GM19372 (cell line): Measurements from ENCODE around the gene BCL2L14.
A peak's percentile ranks its signal among the peaks of the same experiment; 100 is the strongest.

Experiments used
- ATAC-seq: cut with Tn5 transposase; IDR thresholded peaks from one replicate; pipeline ENCODE4 v1.9.1; 2021; ENCODE audit warnings: mild to moderate bottlenecking, low read depth, moderate library complexity; ENCODE audit not compliant: unreplicated experiment

BCL2L14 gene, protein sequence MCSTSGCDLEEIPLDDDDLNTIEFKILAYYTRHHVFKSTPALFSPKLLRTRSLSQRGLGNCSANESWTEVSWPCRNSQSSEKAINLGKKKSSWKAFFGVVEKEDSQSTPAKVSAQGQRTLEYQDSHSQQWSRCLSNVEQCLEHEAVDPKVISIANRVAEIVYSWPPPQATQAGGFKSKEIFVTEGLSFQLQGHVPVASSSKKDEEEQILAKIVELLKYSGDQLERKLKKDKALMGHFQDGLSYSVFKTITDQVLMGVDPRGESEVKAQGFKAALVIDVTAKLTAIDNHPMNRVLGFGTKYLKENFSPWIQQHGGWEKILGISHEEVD

DNA sequence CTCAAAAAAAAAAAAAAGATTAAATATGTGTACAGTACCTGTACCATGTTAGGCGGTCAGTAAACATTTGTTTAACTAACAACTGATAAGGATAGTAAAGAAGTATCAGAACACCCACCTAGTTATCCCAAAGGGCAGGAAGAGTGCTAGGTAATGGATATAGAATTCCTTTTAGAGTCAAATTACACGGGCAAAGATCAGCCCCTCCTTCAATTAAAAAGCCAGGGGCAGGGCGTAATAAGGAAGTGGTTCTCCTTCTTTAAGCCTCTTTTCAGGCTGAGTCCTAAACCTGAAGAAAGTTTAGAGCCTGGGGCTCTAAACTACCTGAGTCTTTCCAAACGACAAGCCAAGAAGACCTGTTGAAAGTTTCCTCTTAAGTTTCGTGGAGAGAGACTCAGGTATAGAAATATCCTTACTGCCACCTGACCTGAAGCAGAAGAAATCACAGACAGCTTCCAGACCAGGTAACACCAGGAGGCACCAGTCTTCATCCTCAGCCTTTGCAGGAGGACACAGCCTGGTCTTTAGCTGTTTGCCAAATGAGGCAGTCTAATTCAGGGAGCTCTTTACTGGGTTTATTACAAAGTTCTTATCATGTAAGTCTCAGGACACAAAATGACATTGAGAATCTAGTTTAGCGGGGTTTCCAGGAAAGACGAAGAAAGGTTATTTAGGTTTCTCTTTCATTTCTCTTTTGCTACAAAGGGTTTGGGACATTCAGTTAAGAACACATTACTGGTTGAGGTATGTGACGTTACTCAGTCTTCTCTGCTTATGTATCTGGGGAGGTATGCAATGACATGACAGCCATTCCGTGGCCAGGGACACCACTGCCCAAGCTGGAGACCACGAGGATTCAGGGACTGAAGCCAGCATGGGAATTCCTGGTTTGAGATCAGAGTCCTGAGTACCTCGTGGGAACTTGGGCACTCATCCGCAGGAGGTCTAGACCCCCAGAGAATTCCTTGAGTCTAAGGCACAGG is at the start of gene BCL2L14:
Gene BCL2L14, plus strand, starts transcription at position 266 of the 983 bp plus-strand sequence. CDS start 8,367 bp downstream, outside the sequence.
- ATAC-seq = no peak

DNA sequence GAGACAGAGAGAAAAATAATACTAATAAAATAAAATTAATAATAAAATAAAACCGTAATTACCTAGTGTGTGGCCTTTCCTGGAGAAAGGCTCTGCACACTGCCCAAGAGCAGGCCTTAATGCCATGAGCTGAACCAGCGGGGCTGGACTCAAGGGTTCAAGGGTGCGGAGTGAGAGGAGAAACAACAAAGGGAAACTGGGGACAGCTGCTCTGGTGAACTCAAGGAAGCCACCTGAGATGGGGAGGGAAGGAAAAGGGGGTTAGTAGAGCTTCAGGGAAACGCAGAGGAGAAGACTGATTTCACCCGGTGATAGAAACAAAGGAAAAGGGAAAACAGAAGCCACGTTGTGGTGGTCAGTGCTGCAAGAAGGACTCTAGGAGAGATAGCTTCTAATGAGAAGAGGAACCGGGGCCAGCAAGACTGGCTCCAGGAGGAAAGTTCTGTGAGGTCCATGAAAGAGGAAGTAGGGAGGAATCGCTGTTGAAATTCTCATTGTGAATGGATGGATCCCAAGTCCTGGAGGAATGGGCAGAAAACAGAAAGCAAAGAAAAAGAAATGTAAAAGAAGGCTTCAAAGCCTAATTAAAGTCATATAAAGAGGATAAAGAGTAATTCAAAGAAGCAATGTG is 48.3 kb upstream of the BCL2L14 start:
- no peak for ATAC-seq

DNA sequence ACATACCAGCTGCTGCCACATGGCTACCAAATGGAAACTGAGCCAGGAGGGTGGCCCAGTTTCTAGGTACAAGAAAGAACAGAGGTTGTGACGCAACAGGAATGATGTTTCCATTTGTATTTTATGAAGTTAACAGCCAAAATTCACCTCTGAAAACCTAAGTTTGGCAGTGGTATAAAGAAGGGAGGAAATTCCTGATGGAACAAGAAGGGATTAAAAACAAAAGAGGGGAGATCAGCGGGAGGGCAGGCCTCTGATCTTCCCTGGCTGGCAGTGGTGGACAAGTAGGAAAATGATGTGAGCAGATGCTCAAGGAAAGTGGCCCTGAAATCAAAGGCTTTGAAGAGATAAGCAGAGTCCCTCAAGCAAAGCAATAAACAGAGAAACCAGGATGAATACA is 47.3 kb upstream of the BCL2L14 start:
- no peak for ATAC-seq

DNA sequence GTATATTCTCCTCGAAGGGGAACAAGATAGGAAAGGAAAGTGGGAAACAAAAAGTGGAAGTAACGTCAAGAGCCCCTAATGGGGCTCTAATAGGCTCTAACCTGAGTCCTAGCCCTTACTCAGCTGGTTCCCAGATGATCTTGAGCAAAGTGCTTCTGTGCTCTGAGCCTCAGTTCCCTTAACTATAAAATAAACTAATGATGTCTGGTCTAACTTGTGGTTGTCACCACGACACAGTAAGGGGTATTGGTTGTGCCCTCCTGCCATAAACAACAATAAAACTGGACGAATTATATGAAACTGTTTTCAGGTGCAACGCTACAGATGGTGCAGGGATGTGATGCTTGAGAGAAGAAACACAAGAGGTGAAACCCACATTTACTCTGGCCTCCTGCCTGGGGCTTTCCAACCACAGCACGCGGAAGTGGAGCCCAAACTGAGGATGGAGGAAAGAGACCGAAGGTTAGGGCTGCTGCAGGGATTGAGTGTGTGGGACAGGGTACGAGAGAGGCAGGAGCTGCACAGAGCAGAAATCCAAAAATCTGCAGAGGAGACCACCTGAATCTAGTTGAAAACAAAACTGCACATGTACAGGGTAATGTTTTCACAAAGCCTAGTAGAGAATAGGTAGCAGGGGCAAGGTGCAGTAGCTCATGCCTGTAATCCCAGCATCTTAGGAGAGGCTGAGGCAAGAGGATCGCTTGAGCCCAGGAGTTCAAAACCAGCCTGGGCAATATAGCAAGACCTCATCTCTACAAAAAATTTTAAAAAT is 45.6 kb upstream of the BCL2L14 start:
- peak; percentile 83 for ATAC-seq

DNA sequence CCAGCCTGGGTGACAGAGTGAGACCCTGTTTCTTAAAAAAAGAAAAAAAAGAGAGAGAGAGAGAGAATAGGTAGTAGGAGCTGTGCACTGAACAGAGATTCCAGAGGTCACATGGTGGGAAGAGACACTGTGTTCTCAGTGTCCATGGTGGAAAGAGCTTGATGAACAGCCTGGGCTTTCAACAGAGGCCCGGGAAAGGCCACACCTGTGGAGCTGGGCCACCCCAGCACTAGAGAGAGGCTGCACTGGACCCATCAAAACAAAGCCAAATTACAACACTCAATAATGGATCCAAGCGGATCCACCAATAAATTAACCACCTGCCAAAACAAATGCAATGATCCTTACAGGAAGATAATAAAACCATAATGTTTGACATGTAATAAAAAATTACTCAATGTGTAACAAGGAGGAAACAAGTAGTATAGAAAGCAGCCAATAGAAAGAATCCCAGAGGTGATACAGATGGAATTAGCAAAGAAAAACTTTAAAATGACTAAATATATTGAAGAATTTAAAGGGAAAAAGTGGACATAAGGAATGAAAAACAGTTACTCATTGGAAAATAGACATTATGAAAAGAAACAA is 44.8 kb upstream of the BCL2L14 start:
- no peak for ATAC-seq

DNA sequence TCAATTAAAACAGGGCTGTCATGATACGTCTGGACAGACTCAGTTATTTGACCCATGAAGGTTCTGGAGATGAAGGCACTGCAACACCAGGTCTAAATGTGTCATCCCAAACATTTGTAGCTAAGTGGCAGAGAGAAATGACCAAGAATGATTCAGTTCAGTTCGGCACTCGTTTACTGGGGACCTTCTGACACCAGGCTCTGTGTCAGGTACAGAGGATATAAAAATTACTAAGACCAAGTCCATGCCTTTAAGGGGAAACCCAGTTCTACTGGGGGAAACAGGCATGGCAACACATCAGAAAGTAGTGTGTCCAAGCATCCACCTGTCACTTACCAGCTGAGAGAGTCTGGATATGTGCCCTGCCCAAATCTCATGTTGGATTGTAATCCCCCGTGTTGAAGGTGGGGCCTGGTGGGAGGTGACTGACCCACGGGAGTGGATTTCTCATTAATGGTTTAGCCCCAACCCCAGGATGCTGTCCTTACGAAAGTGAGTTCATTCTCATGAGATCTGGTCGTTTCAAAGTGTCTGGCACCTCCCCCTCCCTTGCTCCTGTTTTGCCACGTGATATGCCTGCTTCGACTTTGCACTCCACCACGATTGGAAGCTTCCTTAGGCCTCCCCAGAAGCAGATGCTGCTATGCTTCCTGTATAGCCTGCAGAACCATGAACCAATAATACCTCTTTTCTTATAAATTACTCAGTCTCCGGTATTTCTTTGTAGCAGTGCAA is 41.9 kb upstream of the BCL2L14 start:
- ATAC-seq = no peak

DNA sequence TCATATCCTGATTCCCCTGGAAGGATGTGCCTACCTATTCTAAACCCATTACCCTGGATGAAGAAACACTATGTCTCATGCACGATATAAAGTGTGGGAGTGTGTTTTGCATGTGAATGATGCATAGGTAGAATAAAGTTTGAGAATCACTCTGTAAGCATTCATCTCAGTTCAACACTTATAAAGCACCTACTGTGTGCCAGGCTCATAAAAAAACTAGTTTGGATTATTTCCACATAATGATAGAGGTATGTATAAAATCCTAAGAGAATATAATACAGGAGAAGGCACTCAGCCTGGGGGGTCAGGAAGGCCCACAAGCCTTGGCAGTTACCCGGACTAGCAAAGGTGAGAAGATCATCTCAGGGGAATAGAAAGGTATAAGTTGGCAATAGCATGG is 41.1 kb upstream of the BCL2L14 start:
- ATAC-seq = no peak

DNA sequence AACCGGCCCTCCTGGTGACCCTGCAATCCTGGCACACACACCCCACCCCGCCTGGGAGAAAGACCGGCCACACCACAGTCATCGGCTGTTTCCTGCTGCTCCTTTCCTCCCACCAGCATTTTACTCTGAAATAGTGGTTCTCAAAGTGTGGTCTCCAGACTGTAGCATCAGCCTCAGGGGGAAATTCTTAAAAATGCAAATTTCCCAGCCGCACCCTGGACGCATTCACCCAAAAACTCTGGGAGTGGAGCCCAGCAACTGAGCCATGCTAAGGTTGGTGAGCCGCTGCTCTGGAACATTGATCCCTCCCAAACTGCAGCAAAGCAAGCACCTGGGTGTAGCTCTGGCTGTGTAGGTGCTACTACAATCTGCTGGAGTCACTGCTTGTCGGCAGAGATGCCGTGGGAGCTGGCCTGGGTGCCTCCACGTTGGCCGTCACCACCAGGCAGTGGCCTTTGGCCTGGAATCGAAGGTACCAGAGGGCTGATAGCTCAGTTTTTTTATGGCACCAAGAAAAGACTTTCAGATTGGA is 38.4 kb upstream of the BCL2L14 start:
- ATAC-seq = no peak

DNA sequence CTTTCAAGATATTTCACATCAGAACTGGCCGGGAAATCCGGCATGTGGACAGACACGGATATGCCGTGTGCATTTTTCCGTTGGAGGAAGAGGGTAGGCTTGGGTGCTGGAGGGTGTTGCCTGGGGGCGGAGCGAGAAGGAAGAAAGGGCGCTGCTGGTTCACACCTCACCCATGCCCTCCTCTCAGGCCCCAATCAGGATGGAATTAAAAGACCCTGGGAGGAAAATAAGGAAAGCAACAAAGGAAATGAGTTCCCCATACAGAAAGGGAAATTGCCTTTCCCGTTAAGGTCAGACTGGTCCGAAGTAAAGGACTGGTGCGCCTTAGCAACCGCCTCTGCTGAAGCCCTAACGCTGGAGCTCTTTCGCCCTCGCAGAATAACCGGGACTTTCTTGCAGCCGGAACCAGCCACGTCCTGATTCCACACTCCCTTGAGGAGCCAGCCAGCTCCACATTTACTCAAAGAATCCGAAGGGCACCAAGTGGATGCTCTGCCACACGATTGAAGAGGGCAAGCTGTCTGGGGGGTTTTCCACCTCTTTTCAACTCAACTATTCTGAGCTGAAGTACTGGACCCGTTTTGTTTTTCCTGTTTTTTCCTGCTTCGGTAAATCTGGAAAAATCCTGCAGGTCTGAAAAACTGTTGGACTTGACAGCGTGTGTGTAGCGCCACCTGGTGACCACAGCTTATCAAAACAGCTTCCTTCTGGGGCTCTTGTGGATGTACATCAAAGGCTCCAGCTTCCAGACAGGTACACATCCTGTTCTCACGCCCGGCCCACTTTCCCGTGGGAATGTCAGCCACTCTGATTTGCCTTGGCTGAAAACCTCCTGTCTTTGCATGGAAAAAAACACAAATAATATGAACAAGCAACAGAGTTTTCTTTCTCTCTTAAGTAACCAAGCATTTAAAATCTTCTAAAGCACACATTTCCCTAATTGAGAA is 37.6 kb upstream of the BCL2L14 start:
- no peak for ATAC-seq

DNA sequence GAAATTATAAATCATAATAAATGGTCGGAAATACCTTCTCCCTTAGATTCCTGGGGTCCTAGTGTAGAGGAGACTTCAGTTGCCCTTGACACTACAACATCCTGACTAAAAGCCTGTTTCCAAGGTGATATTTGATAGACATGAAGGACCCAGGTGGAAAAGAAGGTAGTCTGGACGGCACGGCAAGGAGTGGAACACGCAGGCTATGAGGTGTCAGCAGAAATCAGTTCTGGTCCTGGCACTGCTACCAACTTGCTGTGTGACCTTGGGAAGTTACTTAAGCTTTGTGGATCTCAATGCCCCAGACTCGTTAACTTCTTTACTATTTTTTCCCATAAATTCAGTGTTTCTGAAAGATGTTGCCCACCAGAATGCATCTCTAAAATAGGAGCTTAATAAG is 36.9 kb upstream of the BCL2L14 start:
- ATAC-seq = no peak

DNA sequence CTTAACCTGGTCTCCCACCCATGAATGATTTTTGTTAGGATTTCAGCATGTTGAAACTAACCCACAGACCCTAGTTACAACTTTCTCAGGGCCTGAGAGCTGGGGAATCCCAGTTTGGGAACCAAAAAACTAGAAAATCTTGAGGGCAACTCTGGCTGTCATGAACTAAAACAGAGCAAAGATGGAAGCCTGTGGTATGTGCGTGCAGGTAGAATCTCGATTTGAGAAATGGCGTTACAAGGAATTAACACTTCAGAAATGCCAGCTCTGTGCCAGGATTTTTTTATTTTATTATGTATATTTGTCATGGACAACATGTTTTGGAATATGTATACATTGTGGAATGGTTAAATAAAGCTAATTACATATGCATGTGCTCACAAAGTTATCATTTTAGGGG is 36.4 kb upstream of the BCL2L14 start:
- no peak for ATAC-seq

DNA sequence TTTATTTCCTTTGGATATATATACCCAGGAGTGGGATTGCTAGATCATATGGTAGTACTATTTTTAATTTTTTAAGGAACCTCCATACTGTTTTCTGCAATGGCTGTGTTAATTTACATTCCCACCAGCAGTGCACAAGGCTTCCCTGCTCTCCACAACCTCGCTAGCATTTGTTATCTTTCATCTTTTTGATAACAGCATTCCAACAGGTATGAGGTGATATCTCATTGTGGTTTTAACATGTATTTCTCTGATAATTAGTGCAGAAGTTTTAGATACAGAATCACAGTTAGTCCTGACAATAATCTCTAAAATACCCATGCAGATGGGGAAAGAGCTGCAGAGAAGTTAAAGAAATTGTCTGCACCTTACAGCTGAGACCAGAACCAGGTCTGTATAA is 35.5 kb upstream of the BCL2L14 start:
- no peak for ATAC-seq

DNA sequence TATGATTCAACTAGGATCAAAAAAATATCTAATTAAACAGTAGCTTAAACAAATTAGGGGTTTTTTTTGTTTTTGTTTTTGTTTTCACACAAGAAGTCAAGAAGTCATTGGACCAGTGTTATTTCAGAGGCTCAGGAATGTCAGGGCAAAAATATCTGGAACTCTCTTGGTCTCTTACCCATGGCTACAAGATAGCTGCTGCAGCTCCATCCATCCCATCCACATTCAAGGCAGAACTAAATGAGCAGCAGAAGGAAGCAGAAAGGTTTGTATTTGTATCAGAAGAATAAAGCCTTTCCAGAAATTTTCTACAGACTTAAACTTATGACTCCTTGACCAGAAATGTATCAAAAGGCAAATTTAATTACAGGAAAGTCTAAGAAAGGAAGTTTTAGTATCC is 33.8 kb upstream of the BCL2L14 start:
- no peak for ATAC-seq

DNA sequence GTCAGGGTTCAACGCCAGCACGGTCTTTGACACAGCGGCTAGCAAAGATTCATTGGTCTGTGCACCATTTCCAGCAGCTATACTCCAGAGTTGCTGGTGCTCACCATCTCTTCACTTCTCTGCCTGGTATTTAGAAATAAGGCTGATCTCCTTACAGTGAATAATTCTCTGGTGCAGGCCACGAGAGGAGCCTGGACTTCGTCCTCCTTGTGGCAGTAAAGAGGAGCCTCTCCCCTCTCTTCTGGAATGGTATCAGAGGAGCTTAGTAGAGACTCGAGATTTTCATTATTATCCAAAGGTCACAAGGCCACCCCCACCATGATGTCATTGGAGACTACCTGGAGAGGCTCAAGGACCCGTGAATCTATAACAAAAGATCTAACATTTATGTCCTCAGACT is 30.8 kb upstream of the BCL2L14 start:
- ATAC-seq = no peak

DNA sequence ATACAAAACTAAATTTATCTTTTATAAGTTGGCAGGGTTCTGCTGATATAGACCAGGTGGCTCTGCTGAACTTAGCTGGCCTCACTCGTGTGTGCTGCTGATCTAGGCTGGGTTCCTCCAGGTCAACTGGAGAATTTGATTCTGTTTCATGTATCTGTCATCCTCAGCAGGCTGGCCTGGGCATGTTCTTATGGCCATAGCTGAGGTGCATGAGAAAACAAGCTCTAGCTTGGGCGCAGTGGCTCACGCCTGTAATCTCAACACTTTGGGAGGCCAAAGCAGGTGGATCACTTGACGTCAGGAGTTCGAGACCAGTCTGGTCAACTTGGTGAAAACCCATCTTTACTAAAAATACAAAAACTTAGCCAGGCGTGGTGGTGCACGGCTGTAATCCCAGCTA is 24.3 kb upstream of the BCL2L14 start:
- ATAC-seq = no peak

DNA sequence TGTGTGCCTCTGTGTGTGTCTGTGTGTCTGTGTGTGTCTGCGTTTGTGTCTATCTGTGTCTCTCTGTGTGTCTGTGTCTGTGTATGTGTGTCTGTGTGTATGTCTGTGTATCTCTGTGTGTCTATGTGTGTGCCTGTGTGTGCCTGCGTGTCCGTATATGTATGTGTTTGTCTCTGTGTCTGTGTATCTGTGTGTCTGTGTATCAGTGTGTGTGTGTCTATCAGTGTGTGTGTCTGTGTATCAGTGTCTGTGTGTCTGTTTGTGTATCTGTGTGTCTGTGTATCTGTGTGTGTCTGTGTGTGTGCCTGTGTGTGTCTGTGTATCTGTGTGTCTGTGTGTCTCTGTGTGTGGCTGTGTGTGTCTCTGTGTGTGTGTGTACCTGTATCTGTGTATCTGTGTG is 23.1 kb upstream of the BCL2L14 start:
- no peak for ATAC-seq

DNA sequence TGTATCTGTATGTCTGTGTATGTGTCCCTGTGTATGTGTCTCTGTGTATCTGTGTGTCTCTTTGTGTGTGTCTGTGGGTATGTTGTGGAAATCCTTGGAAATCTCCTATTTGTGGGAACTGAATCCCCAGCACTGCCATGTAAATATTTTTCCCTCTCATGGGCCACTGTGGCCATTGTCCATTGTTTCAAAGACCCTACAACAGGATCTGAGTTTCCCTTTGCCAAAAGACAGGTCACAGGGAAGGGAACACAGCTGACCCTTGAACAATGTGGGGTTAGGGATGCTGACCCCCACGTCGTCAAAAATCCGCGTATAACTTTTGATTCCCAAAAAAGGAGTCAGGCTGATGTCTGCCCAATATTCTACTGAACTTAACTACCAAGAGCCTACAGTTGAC is 22.5 kb upstream of the BCL2L14 start:
- ATAC-seq = no peak

DNA sequence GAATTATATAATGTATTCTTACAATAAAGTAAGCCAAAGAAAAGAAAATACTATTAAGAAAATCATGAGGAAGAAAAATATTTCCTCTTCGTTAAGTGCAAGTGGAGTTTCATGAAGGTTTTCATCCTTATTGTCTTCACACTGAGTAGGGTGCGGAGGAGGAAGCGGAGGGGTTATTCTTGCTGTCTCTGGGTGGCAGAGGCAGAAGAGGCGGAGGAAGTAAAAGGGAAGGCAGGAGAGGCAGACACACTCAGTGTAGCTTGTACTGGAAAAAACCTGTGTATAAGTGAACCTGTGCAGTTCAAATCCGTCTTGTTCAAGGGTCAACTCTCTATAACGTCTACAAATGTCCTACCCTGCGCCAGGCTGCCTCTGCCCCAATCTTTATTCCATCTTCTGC is 22.0 kb upstream of the BCL2L14 start:
- ATAC-seq = no peak
